GM04503 (cell line): ENCODE data around the gene MSX2.

ENCODE experiments used
- DNase-seq: peaks from one replicate; pipeline ENCODE4 v3.0.0-alpha.2; 2012; ENCODE audit warnings: low read depth

Gene MSX2

GRCh38 chr5:174777111-174777510, 52.7 kb downstream of the MSX2 start:
- no peak for DNase-seq

DNA sequence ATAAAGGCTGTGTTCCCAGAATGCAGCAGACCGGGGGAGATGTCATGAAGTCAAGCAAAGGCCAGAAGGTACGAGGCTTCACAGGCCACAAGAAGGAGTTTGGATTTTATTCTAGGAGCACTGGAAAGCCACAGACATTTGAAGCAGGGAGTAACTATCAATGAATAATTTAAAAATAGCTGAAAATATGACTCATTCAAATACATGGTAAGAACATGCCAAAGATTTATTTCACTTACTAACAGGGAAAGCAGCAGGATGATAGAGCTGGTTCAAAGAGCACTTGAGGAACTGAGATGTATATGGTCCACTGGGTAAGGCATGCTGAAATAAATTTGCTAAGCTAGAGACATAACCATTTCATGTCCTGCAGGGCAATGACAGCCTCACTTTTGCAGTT, 53.2 kb downstream of the MSX2 start:
- no peak for DNase-seq
